MM.1S (cell line): ENCODE data around the gene ZNF555.
A peak's percentile ranks its signal among the peaks of the same experiment; 100 is the strongest.

Experiments used
- EZH2phosphoT487 ChIP-seq: fragments of 300-600 bp; sonication (generic); IDR thresholded peaks from 2 replicates; pipeline ENCODE4 v1.6.1; 2018; ENCODE audit warnings: antibody characterized with exemption, low read length
- TF ChIP-seq, protein P1 (sequence below): fragments of 300-600 bp; sonication (generic); IDR thresholded peaks from 2 replicates; pipeline ENCODE4 v1.5.1; 2016; ENCODE audit warnings: antibody characterized with exemption, low read length, mixed read lengths

DNA sequence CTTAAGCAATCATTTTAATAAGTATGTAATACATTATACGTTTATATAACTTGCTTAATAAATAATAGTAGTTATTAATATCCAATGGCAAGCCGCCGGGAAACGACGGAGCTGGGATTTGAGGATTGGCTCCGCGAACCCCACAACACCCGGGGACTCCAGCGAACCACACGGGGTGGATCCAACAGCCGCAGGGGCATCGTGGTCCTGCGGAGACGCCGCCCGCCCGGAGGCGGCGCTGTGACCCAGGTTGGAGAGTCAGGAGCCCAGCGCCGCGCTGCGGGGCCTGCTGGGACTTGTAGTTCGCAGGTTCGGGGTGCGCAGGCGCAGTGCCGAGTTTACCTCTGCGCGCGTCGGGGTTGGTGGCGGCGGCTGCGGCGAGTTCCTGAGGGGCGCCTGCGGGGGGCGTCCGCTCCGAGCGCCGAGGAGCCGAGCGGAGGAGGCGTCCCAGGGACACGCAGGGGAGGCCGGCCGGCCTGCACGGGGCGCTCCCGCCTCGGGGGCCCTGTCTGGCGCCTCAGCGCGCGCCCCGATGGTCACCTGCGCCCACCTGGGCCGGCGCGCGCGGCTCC is 21.6 kb upstream of the ZNF555 start, which contains the start of gene ZNF554:
- no peak for TF ChIP-seq EZH2phosphoT487
- TF ChIP-seq, protein P1, sequence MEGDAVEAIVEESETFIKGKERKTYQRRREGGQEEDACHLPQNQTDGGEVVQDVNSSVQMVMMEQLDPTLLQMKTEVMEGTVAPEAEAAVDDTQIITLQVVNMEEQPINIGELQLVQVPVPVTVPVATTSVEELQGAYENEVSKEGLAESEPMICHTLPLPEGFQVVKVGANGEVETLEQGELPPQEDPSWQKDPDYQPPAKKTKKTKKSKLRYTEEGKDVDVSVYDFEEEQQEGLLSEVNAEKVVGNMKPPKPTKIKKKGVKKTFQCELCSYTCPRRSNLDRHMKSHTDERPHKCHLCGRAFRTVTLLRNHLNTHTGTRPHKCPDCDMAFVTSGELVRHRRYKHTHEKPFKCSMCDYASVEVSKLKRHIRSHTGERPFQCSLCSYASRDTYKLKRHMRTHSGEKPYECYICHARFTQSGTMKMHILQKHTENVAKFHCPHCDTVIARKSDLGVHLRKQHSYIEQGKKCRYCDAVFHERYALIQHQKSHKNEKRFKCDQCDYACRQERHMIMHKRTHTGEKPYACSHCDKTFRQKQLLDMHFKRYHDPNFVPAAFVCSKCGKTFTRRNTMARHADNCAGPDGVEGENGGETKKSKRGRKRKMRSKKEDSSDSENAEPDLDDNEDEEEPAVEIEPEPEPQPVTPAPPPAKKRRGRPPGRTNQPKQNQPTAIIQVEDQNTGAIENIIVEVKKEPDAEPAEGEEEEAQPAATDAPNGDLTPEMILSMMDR, result peak; percentile 94
